Activated CD4-positive, alpha-beta T cell treated with anti-CD3 and anti-CD28 coated beads for 4 hours (primary cell): ENCODE measurements around the gene SH3PXD2B.

Experiments used
- DNase-seq, 2 donors: peaks; one replicate each; pipeline ENCODE4 v3.0.0-alpha.2; 2020

SH3PXD2B gene

GRCh38 chr5:172454358-172455086 lies at the start of gene SH3PXD2B:
TSS of gene SH3PXD2B (minus strand) at chr5:172454525. CDS start at chr5:172454352, 173 bp downstream.
- DNase-seq = peak; percentile 8 to 31

- DNase-seq = no peak
Observed at GRCh38 chr5:172502969-172503368, 48.6 kb upstream of the SH3PXD2B start.

GRCh38 chr5:172502410-172502809 lies 48.1 kb upstream of the SH3PXD2B start:
- no peak for DNase-seq

GRCh38 chr5:172501708-172502320 lies 47.5 kb upstream of the SH3PXD2B start:
- DNase-seq = no peak

- no peak for DNase-seq
Observed at GRCh38 chr5:172499287-172499686, 45.0 kb upstream of the SH3PXD2B start.

- no peak for DNase-seq
Observed at GRCh38 chr5:172498431-172499129, 44.3 kb upstream of the SH3PXD2B start.

GRCh38 chr5:172497591-172498255 lies 43.4 kb upstream of the SH3PXD2B start:
- no peak for DNase-seq

- no peak for DNase-seq
Observed at GRCh38 chr5:172496671-172497371, 42.5 kb upstream of the SH3PXD2B start.

- DNase-seq = no peak
Observed at GRCh38 chr5:172494630-172495505, 40.5 kb upstream of the SH3PXD2B start.

GRCh38 chr5:172493906-172494305 lies 39.6 kb upstream of the SH3PXD2B start:
- DNase-seq = no peak

GRCh38 chr5:172493461-172493860 lies 39.1 kb upstream of the SH3PXD2B start:
- no peak for DNase-seq

- no peak for DNase-seq
Observed at GRCh38 chr5:172493002-172493401, 38.7 kb upstream of the SH3PXD2B start.

- no peak for DNase-seq
Observed at GRCh38 chr5:172492097-172492840, 37.9 kb upstream of the SH3PXD2B start.

- no peak for DNase-seq
Observed at GRCh38 chr5:172491481-172491880, 37.2 kb upstream of the SH3PXD2B start.

GRCh38 chr5:172490514-172491461 lies 36.5 kb upstream of the SH3PXD2B start:
- no peak for DNase-seq

GRCh38 chr5:172488221-172488620 lies 33.9 kb upstream of the SH3PXD2B start:
- DNase-seq = no peak

- no peak for DNase-seq
Observed at GRCh38 chr5:172487671-172488070, 33.3 kb upstream of the SH3PXD2B start.

- no peak for DNase-seq
Observed at GRCh38 chr5:172486912-172487311, 32.6 kb upstream of the SH3PXD2B start.

GRCh38 chr5:172486451-172486850 lies 32.1 kb upstream of the SH3PXD2B start:
- DNase-seq = no peak
